Stimulated activated naive B cell treated with anti-CD40 and anti-IgM and Interleukin-4, amounts not matched to agents 10 μg/mL and 1 μg/mL and 100 μg/mL, for 72 hours (primary cell): ENCODE results near the gene MAB21L4.

Experiments used
- ATAC-seq, 2 donors: fragments of 150-1000 bp; cut with Tn5 transposase; replicated peaks; 2 replicates each; pipeline ENCODE4 v1.10.0; 2021; ENCODE audit warnings: moderate library complexity in 1 of 2
- DNase-seq: peaks from one replicate; pipeline ENCODE4 v3.0.0; 2021
- H3K27ac Mint-ChIP-seq: one replicate; pipeline ENCODE4 v1.8.0; 2022; ENCODE audit warnings: mild to moderate bottlenecking, mixed read lengths
- H3K27me3 Mint-ChIP-seq, 2 donors: one replicate each; pipeline ENCODE4 v1.8.0; 2022; ENCODE audit warnings: mixed read lengths in 2 of 2
- H3K36me3 Mint-ChIP-seq, 2 donors: one replicate each; pipeline ENCODE4 v1.8.0; 2022; ENCODE audit warnings: mixed read lengths in 2 of 2, mild to moderate bottlenecking in 1 of 2
- H3K4me1 Mint-ChIP-seq, 2 donors: one replicate each; pipeline ENCODE4 v1.8.0; 2022; ENCODE audit warnings: mixed read lengths in 2 of 2, mild to moderate bottlenecking in 1 of 2
- H3K4me3 Mint-ChIP-seq, 2 donors: one replicate each; pipeline ENCODE4 v1.8.0; 2022; ENCODE audit warnings: mild to moderate bottlenecking in 2 of 2, mixed read lengths in 2 of 2, moderate library complexity in 1 of 2
- H3K9me3 Mint-ChIP-seq, 2 donors: one replicate each; pipeline ENCODE4 v1.8.0; 2022; ENCODE audit warnings: mixed read lengths in 2 of 2, mild to moderate bottlenecking in 1 of 2

The MAB21L4 gene

DNA sequence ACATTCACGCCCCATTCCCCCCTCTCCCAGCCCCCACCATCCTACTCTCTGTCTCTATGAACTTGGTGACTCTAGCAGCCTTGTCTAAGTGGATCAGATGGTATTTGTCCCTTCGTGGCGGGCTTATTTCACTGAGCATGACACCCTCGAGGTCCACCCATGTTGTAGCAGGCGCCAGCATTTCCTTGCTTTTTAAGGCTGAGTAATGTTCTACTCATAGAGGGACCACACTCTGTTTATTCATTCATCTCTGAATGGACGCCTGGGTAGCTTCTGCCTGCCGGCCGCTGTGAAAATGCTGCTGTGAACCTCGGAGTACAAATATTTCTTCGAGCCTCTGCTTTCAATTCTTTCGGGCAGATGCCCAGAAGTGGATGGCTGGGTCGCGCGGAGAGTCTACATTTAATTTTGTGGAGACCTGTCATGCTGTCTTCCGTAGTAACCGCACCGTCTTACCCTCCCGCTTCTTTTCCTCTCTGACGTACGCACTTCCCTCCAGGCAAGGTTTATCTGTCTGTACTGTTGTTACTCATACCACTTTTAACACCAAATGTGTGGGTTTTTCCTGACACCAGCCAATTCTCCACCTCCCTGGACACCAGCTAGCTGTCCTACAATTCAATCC lies 15.8 kb upstream of the MAB21L4 start:
- Mint-ChIP-seq H3K4me1 (peaks cover 7 to 16% of the 10 kb centered on the region in 2 donors), H3K27me3 (peaks cover 29 to 54% of the 10 kb centered on the region in 2 donors), H3K36me3 (no peaks in the 10 kb centered on the region), H3K4me3 (no peak overlapping the region), H3K27ac (no peak overlapping the region), H3K9me3 (no peaks in the 10 kb centered on the region)
- no peak for DNase-seq
- no peak for ATAC-seq

- H3K27me3 Mint-ChIP-seq: peaks cover 19 to 32% of the 10 kb centered on the region in 2 donors
- no peak for ATAC-seq
- no peak for DNase-seq
- H3K36me3 Mint-ChIP-seq: no peaks in the 10 kb centered on the region
- H3K4me3 Mint-ChIP-seq: no peak overlapping the region
- peaks cover 0 to 1% of the 10 kb centered on the region in 2 donors for H3K4me1 Mint-ChIP-seq
- H3K27ac Mint-ChIP-seq: no peak overlapping the region
- H3K9me3 Mint-ChIP-seq: no peaks in the 10 kb centered on the region
These were observed 13.4 kb upstream of the MAB21L4 start for GRCh38 chr2:240909216-240909974.

DNA sequence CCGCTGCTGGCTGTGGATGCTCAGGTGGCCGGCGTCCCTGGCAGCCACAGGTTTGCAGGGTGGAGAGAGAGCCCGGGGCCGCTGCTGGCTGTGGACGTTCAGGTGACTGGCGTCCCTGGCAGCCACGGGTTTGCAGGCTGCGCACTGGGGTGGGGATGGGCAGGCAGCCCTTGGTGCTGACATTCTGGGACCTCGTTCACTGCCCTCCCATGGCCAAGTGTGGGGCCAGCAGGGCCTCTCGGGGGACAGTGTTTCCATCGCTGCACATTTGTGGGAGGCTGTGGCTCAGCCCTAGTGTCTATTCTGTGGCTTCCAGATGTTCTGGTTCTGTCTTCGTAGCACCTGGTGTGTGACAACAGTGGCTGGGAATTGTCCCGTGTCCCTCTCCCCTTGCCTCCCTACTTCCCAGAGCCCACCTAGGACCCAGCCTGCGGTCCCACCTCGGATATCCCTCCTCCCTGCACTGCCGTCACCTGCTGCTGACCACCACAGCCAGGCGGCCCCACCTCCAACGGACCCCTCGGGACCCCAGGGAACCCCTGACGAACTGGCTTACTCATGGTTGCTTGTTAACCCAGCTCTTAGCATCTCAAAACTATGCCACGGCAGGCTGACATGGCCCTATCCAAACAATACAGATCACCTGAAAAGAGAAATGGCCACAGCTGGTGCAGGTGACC lies 11.1 kb upstream of the MAB21L4 start:
- Mint-ChIP-seq H3K36me3 (no peaks in the 10 kb centered on the region), H3K4me3 (no peak overlapping the region), H3K4me1 (no peaks in the 10 kb centered on the region), H3K9me3 (no peaks in the 10 kb centered on the region), H3K27ac (no peak overlapping the region), H3K27me3 (peaks cover 5 to 17% of the 10 kb centered on the region in 2 donors)
- ATAC-seq (no peak), DNase-seq (no peak)

- ATAC-seq (no peak), DNase-seq (no peak)
- Mint-ChIP-seq H3K9me3 (no peaks in the 10 kb centered on the region), H3K27me3 (peaks cover 4 to 19% of the 10 kb centered on the region in 2 donors), H3K27ac (no peak within 1 kb of the TSS), H3K4me3 (no peak within 1 kb of the TSS), H3K36me3 (no peaks in the 10 kb centered on the region), H3K4me1 (no peaks in the 10 kb centered on the region)
These were observed 10.4 kb upstream of the MAB21L4 start, which contains the start of gene CROCC2 for GRCh38 chr2:240906141-240906910. CROCC2 (plus strand) TSS chr2:240906336; CDS start chr2:240906514, 178 bp downstream.

- H3K27ac Mint-ChIP-seq: no peak overlapping the region
- no peaks in the 10 kb centered on the region for H3K4me1 Mint-ChIP-seq
- DNase-seq (no peak), ATAC-seq (no peak)
- peaks cover 6% of the 10 kb centered on the region in 2 donors for H3K9me3 Mint-ChIP-seq
- peaks cover 11 to 24% of the 10 kb centered on the region in 2 donors for H3K27me3 Mint-ChIP-seq
- no peak overlapping the region for H3K4me3 Mint-ChIP-seq
- no peaks in the 10 kb centered on the region for H3K36me3 Mint-ChIP-seq
These were observed 9.3 kb upstream of the MAB21L4 start for GRCh38 chr2:240905176-240905781.

- DNase-seq (no peak), ATAC-seq (no peak)
- no peak overlapping the region for H3K27ac Mint-ChIP-seq
- H3K4me3 Mint-ChIP-seq: no peak overlapping the region
- H3K36me3 Mint-ChIP-seq: no peaks in the 10 kb centered on the region
- H3K9me3 Mint-ChIP-seq: peaks cover 6% of the 10 kb centered on the region in 2 donors
- peaks cover 11 to 20% of the 10 kb centered on the region in 2 donors for H3K27me3 Mint-ChIP-seq
- H3K4me1 Mint-ChIP-seq: no peaks in the 10 kb centered on the region
These were observed 8.5 kb upstream of the MAB21L4 start for GRCh38 chr2:240904216-240905175.

DNA sequence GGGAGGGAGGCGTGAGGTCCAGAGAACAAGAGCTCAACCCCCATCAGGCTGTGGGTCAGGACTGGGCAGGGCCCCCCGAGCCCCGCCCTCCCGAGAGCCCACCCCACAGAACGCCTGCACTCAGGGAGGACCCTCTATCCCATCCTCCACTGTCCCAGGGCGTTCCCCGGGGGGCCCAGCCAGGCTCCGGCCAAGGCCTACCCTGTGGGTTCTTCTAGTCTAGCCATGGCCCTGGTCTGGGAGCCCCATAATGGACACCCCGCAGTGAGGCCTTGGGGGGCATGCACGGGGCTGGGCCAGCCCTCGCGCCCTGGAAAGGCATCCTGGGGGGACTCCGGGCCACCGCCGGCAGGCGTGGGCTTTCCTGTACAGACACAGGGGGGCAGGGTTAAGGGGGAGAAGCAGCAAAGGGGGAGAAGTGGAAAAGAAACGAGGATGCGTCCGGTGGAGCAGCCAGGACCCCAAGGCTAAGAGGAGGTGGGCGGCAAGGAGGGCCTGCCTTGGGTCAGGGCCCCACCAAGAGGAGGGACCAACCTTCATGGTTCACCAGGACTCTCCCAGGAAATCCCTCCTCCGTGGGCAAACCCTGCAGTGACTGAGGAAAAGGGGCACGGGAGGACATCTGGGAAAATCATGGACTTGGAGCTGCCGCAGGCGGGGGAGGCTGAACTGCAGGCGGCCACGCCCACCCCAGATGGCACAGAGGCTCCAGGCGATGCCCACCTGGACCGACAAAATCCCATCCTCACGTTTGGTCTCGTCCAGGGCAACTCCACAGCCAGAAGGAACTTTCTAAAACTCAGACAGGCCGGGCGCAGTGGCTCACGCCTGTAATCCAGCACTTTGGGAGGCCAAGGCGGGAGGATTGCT lies 7.5 kb upstream of the MAB21L4 start:
- H3K36me3 Mint-ChIP-seq: no peaks in the 10 kb centered on the region
- peaks cover 6% of the 10 kb centered on the region in 2 donors for H3K9me3 Mint-ChIP-seq
- no peak overlapping the region for H3K4me3 Mint-ChIP-seq
- H3K27me3 Mint-ChIP-seq: peaks cover 11 to 16% of the 10 kb centered on the region in 2 donors
- DNase-seq (no peak), ATAC-seq (no peak)
- H3K4me1 Mint-ChIP-seq: no peaks in the 10 kb centered on the region
- H3K27ac Mint-ChIP-seq: no peak overlapping the region

DNA sequence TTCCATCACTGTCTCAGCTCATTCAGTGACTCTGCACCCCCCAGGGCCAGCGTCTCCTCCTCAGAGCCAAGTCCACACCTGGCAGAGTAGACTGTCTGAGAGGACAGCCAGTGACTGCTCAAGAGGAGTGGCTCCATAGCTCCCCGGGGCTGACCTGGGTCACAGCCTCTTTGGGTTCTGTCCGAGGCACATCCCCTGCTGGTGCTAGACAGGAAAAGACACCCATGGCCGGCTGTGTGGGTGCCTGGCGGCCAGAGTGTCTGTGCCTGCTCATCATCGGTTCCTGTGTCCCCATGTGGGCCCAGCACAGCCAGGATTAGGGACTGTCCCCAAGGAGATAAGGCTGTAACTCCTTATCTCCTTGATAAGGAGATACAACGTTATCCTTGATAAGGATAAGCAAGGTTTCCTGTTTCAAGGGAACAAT lies 6.7 kb upstream of the MAB21L4 start:
- H3K27ac Mint-ChIP-seq: no peak overlapping the region
- ATAC-seq: no peak
- H3K4me3 Mint-ChIP-seq: no peak overlapping the region
- no peak for DNase-seq
- peaks cover 11 to 21% of the 10 kb centered on the region in 2 donors for H3K27me3 Mint-ChIP-seq
- H3K9me3 Mint-ChIP-seq: peaks cover 6% of the 10 kb centered on the region in 2 donors
- H3K36me3 Mint-ChIP-seq: no peaks in the 10 kb centered on the region
- no peaks in the 10 kb centered on the region for H3K4me1 Mint-ChIP-seq

- no peak overlapping the region for H3K27ac Mint-ChIP-seq
- DNase-seq (no peak), ATAC-seq (no peak)
- no peaks in the 10 kb centered on the region for H3K4me1 Mint-ChIP-seq
- peaks cover 6% of the 10 kb centered on the region in 2 donors for H3K9me3 Mint-ChIP-seq
- peaks cover 8 to 27% of the 10 kb centered on the region in 2 donors for H3K27me3 Mint-ChIP-seq
- no peaks in the 10 kb centered on the region for H3K36me3 Mint-ChIP-seq
- no peak overlapping the region for H3K4me3 Mint-ChIP-seq
These were observed 6.1 kb upstream of the MAB21L4 start for GRCh38 chr2:240901986-240902614.

DNA sequence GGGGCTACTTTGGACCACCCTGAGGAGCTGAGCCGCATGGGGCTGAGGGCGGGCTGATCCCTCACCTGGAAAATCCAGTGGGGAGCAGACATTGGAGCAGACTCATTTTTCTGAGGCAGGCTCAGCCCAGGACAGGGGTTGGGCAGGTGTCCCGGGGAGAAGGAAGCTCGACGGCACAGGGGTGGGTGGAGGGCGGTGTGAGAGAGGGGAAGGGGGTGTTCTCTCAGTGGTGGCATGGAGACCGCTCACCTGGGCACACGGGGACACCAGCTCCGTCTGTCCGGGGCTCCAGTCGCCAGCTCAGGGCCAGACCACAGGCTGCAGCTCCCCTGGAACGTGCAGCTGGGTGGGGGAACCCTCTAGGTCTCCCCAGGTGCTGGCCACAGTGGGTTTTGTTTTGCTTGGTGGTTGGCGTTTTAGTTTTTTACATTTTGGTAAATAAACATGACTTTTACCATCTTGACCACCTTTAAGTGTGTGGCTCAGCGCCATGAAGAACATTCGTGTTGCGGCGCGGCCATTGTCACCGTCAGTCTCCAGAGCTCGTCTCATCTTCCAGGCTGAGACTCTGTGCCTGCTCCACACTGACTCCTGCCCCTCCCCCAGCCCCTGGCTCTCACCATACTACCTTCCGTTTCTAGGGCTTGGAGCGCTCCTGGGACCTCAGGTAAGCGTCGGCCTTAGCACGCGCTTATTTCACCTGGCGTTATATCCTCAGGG lies 4.3 kb upstream of the MAB21L4 start:
- H3K4me3 Mint-ChIP-seq: no peak overlapping the region
- ATAC-seq: no peak
- H3K27me3 Mint-ChIP-seq: peaks cover 8 to 27% of the 10 kb centered on the region in 2 donors
- H3K9me3 Mint-ChIP-seq: peaks cover 6% of the 10 kb centered on the region in 2 donors
- H3K4me1 Mint-ChIP-seq: no peaks in the 10 kb centered on the region
- no peak for DNase-seq
- no peaks in the 10 kb centered on the region for H3K36me3 Mint-ChIP-seq
- H3K27ac Mint-ChIP-seq: no peak overlapping the region

DNA sequence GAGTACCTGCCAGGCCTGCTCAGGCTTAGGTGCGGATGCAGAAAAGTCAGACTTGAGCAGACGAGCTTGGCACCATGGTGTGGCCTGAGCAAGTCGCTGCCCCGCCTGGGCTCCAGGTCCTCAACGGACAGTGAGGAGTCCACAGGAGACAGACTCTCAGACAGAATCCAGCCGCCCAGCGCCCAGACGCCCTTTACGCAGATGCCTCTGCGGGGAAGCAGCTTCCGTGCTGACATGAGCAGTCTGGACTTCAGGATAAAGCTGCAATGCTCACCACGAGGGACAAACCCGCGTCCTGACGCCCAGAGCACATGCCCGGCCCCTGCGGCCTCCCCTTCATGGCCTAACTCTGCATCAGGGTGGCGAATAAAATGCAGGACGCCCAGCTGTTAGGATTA lies 3.5 kb upstream of the MAB21L4 start:
- H3K9me3 Mint-ChIP-seq: peaks cover 6% of the 10 kb centered on the region in 2 donors
- DNase-seq (no peak), ATAC-seq (no peak)
- no peak overlapping the region for H3K4me3 Mint-ChIP-seq
- H3K36me3 Mint-ChIP-seq: no peaks in the 10 kb centered on the region
- no peak overlapping the region for H3K27ac Mint-ChIP-seq
- H3K4me1 Mint-ChIP-seq: no peaks in the 10 kb centered on the region
- peaks cover 8 to 27% of the 10 kb centered on the region in 2 donors for H3K27me3 Mint-ChIP-seq
